A549 (cell line): ENCODE measurements around the gene ABCD2.

Experiments
- BHLHE40 ChIP-seq: IDR thresholded peaks from 2 replicates; pipeline ENCODE4 v1.6.1; 2012; ENCODE audit warnings: low read depth, low read length, inconsistent platforms
- EP300 ChIP-seq, 2 experiments: fragments of >200 bp; sonication (Bioruptor Twin); formaldehyde crosslinking; IDR thresholded peaks; 2 replicates in 1 of 2; 3 replicates in 1 of 2; pipeline ENCODE4 v1.6.1; 2016 to 2017
- MYC ChIP-seq: IDR thresholded peaks from 2 replicates; pipeline ENCODE4 v1.6.1; 2012; ENCODE audit warnings: mild to moderate bottlenecking, inconsistent platforms, low read length, improper control_type of control experiment, borderline replicate concordance
- NFE2L2 ChIP-seq: fragments of 150-350 bp; conservative IDR thresholded peaks from 2 replicates; pipeline ENCODE4 v1.6.1; 2014; ENCODE audit warnings: low read length
- POLR2A ChIP-seq: IDR thresholded peaks from 2 replicates; pipeline ENCODE4 v1.6.1; 2012; ENCODE audit warnings: mild to moderate bottlenecking, low read length
- RARB ChIP-seq: fragments of 250-450 bp; sonication (Bioruptor Pico); IDR thresholded peaks from 2 replicates; pipeline ENCODE4 v1.8.0; 2021; ENCODE audit warnings: mild to moderate bottlenecking, moderate library complexity
- TF ChIP-seq, protein P1 (sequence below): IDR thresholded peaks from 2 replicates; pipeline ENCODE4 v1.6.1; 2012
- TF ChIP-seq, protein P2 (sequence below): fragments of >200 bp; sonication (Bioruptor Twin); formaldehyde crosslinking; IDR thresholded peaks from 3 replicates; pipeline ENCODE4 v1.5.1; 2016

DNA sequence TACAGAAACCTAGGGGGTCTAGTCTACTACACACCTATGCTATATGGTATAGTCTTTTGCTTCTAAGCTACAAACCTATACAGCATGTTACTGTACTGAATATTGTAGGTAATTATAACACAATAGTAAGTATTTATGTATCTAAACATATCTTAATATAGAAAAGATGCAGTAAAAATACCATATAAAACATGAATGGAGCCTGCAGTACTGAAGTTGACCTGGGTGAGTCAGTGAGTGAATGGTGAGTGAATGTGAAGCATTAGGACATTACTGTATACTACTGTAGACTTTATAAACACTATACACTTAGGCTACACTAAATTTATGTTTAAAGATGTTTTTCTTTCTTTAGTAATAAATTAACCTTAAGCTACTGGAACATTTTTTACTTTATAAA lies 13.1 kb upstream of the ABCD2 start:
- TF ChIP-seq NFE2L2 (no peak), POLR2A (no peak), BHLHE40 (no peak), RARB (no peak), EP300 (IDR thresholded peaks at IDR 0.05) (no peak), MYC (no peak)
- TF ChIP-seq, protein P1, sequence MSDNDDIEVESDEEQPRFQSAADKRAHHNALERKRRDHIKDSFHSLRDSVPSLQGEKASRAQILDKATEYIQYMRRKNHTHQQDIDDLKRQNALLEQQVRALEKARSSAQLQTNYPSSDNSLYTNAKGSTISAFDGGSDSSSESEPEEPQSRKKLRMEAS, result no peak
- TF ChIP-seq, protein P2, sequence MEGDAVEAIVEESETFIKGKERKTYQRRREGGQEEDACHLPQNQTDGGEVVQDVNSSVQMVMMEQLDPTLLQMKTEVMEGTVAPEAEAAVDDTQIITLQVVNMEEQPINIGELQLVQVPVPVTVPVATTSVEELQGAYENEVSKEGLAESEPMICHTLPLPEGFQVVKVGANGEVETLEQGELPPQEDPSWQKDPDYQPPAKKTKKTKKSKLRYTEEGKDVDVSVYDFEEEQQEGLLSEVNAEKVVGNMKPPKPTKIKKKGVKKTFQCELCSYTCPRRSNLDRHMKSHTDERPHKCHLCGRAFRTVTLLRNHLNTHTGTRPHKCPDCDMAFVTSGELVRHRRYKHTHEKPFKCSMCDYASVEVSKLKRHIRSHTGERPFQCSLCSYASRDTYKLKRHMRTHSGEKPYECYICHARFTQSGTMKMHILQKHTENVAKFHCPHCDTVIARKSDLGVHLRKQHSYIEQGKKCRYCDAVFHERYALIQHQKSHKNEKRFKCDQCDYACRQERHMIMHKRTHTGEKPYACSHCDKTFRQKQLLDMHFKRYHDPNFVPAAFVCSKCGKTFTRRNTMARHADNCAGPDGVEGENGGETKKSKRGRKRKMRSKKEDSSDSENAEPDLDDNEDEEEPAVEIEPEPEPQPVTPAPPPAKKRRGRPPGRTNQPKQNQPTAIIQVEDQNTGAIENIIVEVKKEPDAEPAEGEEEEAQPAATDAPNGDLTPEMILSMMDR, result no peak
